Activated naive CD8-positive, alpha-beta T cell treated with anti-CD3 and anti-CD28 coated beads, Interleukin-2, amount 50 U/mL, for 16 hours (primary cell): Measurements from ENCODE around the gene KREMEN1.

Experiments used
- DNase-seq: peaks from one replicate; pipeline ENCODE4 v3.0.0-alpha.2; 2020; ENCODE audit warnings: low read depth, low spot score

Gene KREMEN1

DNA sequence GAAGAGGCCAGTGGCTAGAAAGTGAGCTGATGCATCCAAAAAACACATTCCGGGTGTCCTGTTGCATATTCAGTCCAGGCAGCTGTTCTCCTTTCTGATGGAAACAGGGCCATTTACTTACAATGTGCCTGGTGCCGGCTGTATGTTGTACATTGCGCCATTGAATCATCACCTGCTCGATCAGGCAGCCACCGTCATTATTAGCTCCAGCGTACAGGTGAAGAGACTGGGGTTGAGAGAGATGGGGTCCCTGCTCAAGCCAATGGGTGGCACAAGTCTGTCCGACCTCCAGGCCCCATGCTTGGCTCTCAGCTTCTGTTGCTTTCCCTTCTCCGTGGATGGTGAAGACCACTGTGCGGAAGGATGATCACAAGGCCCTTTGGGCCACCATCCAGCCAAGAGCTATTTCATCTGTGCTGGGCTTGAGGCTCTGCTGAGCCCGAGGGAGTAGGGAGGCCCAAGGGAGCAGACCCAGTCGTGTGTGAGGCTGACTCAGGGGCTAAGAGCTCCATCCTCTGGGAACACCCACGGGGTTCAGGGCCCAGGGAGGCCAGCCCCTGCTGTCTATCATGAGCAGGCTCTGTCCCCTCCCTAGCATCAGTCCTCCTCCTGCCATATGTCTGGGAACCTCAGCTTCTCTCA, 112.1 kb downstream of the KREMEN1 start:
- DNase-seq: no peak

GRCh38 chr22:29186302-29186701, 113.5 kb downstream of the KREMEN1 start:
- no peak for DNase-seq

GRCh38 chr22:29187831-29188230, 115.0 kb downstream of the KREMEN1 start:
- DNase-seq: no peak

GRCh38 chr22:29190051-29190450, 117.2 kb downstream of the KREMEN1 start:
- DNase-seq: no peak

- DNase-seq: no peak
Observed at GRCh38 chr22:29190918-29191317, 118.1 kb downstream of the KREMEN1 start.

- DNase-seq: no peak
Observed at GRCh38 chr22:29193021-29193420, 120.2 kb downstream of the KREMEN1 start.

GRCh38 chr22:29194184-29194583, 121.3 kb downstream of the KREMEN1 start:
- DNase-seq: no peak

DNA sequence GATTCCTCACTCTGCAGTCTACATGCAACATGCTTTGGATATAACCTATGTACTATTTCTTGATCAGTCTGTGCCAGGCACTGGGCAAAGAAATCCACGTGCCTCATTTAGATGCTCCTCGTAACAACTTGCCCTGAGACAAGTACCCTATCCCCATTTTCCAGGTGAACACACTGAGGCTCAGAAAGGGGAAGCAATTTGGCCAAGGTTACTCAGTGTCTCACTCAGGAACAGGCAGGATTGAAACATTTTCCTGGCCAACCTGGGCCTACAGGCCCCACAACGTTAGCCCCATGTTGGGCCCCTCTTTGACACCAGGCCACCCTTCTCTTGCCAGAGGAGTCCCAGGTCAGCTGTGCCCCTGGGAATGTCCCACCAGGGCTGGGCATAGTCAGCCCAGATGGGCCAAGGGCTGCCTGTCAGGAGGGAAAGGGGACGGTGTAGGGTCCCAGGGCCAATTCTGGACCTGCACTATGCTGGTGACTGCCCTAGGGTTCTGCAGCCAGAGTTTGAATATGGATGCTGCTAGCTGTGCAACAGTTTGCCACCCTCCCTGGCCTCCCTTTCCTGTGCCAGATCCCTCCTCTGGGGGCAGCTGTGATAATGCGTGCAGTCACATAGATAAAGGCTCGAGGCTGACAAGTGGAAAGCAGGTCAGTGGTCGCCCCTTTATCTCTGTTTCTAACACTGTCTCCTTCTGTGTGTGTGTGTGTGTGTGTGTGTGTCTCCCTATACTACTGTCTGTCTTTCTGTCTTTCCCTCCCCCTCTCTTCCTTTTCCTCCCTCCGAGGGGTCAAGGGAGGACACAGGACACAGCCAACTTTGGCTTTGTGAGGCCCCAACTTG, 122.5 kb downstream of the KREMEN1 start:
- DNase-seq: no peak

DNA sequence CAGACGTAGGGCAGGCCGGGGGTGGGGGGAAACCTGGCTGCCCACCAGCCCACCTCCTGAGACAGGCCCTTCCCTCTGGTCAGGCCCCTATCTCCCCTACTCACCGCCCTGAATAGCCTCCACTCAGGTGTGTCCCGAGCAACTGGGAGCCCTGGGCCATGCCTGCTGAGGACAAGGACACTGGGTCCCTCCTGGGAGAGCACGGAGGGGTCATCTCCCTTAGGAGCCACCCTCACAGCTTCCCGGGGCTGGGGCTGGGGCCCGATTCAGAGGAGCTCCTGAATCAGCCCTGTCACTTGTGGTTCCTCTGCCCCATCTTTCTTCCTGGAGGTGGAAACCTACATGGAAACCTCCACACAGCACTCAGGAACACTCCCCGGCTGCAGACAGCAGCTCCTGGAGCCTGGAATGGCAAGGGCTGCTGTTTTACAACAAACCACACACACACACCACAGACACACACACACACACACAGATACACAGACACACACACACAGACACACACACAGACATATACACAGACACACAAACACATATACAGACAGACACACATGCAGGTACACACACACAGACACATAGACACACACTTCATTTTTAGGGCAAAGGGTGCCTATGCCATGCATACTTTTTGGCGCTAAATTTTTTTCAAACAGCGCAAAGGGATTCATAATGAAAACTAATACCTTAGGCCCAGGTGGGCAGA, 123.3 kb downstream of the KREMEN1 start:
- DNase-seq: no peak

DNA sequence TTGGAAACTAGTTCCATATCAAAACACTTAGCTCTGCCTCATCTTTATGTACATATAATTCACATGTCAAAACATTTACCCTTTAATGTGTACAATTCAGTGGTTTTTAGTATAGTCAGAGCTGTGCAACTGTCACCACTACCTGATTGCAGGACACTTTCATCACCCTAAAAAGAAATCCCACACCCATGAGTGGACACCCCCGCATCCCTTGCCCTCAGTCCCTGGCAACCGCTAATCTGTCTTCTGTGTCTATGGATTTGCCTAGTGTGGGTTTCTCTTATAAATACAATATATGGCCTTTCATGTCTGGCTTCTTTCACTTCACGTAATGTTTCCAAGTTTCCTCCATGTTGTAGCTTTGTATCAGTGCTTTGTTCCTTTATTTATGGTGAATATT, 124.3 kb downstream of the KREMEN1 start:
- no peak for DNase-seq

DNA sequence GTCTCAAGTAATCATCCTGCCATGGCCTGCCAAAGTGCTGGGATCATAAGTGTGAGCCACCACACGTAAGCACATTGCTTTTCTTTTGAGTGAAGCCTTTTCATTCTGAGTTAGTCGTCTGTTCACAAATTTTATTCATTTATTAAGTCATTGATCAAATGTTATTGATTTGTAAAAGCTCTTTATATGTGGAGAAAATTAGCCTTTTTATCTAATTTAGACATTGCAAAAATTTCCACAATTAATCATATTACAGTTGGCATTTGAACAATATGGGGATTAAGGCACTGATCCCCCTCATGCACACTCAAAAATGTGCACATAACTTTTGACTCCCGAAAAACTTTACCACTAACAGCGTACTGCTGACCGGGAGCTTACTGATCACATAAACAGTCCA, 125.4 kb downstream of the KREMEN1 start:
- no peak for DNase-seq

- no peak for DNase-seq
Observed at GRCh38 chr22:29199702-29200400, 127.0 kb downstream of the KREMEN1 start.

- DNase-seq: no peak
Observed at GRCh38 chr22:29200901-29201300, 128.1 kb downstream of the KREMEN1 start.

- no peak for DNase-seq
Observed at GRCh38 chr22:29201782-29202181, 128.9 kb downstream of the KREMEN1 start.

GRCh38 chr22:29202212-29203192, 129.7 kb downstream of the KREMEN1 start:
- no peak for DNase-seq

GRCh38 chr22:29203488-29204454, 130.9 kb downstream of the KREMEN1 start:
- DNase-seq: no peak

DNA sequence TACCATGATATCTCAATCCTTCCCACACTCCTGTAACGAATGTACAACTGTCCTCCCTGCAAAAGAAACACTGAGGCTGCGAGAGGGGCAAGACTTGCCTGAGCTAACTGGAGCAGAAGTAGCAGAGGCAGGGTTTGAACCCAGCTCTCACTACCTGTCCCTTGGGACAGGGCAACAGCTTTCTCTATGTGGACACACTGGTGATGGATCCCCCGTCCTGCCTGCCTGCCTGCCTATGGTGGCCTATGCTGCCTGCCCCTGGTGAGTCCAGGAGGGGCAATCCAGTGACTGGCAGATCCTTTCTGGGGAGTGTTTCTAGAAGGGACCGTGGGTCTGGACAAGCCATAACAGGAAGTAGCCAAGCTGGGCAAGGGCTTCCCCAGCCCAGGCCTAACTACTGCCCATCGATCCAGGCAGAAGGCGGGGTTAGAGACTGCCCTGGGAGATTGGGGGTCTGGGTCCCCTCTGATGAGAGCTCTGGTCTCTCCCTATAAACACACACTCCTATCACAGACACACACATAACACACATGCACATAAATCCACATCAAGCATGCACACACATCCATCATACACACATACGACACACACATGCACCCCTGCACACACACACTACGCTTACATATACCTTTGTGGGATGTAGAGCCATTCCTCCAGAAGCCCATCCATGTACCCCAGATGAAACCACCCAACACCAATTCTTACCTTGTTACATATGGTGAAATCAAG, 131.8 kb downstream of the KREMEN1 start:
- DNase-seq: no peak

DNA sequence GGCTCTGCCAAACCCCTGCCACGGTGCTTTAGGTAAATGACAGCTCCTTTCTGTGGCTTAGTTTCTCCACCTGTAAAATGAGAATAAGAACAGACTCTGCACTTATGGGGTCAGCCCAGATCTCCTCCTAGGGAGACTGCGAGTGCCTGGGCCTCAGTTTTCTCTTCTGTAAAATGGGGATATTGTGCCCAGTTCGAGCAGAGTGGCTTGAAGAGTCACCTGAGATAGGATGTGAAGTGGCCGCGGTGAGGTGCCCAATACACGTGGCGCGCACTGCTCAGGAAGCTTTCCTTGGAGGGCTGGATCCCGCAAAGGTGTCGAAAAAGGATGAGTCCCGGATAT, 132.4 kb downstream of the KREMEN1 start:
- DNase-seq: no peak
